Upper lobe of left lung (tissue), 6 donors: ENCODE data around the gene SLC2A4RG. TPM values are rescaled to one million over a fixed set of nuclear protein-coding genes. Genes with fewer than 3 reads are reported as not detected.

Experiments used
- ATAC-seq, 2 donors: fragments of 200-7000 bp; cut with Tn5 transposase; one replicate each; pipeline ENCODE4 v1.9.1; 2022; ENCODE audit warnings: mild to moderate bottlenecking in 2 of 2, moderate library complexity in 2 of 2; ENCODE audit not compliant: low FRiP score in 2 of 2
- DNase-seq, 2 donors: peaks; one replicate each; pipeline ENCODE4 v3.0.0-alpha.2; 2019 to 2020
- H3K27ac ChIP-seq, 4 donors: fragments of 200-600 bp; sonication (generic); one replicate each; pipeline ENCODE4 v1.5.1; 2016 to 2019
- H3K27me3 ChIP-seq, 4 donors: fragments of 200-600 bp; sonication (generic); one replicate each; pipeline ENCODE4 v1.5.1; 2017 to 2019
- H3K36me3 ChIP-seq, 4 donors: fragments of 200-600 bp; sonication (generic); one replicate each; pipeline ENCODE4 v1.5.1; 2016 to 2019
- H3K4me1 ChIP-seq, 4 donors: fragments of 200-600 bp; sonication (generic); one replicate each; pipeline ENCODE4 v1.5.1; 2018 to 2019
- H3K4me3 ChIP-seq, 4 donors: fragments of 200-600 bp; sonication (generic); one replicate each; pipeline ENCODE4 v1.5.1; 2017 to 2019; ENCODE audit warnings: mild to moderate bottlenecking in 2 of 4, moderate library complexity in 1 of 4
- H3K9me3 ChIP-seq, 4 donors: fragments of 200-600 bp; sonication (generic); one replicate each; pipeline ENCODE4 v1.5.1; 2018 to 2019
- EP300 ChIP-seq, 4 donors: sonication (generic); formaldehyde crosslinking; IDR thresholded peaks; one replicate each; pipeline ENCODE4 v1.5.1; 2017; ENCODE audit warnings: antibody characterized with exemption in 4 of 4, control low read depth in 2 of 4
- POLR2A ChIP-seq, 4 donors: fragments of 450-650 bp; IDR thresholded peaks; one replicate each; pipeline ENCODE4 v1.5.1; 2016 to 2017; ENCODE audit warnings: antibody characterized with exemption in 4 of 4, mild to moderate bottlenecking in 2 of 4
- POLR2AphosphoS5 ChIP-seq, 2 donors: sonication (generic); formaldehyde crosslinking; IDR thresholded peaks; one replicate each; pipeline ENCODE4 v1.5.1; 2017; ENCODE audit warnings: antibody characterized with exemption in 2 of 2
- WGBS, 2 donors: methylation state at CpG; one replicate each; pipeline ENCODE4 v1.1.5; 2017 to 2018; 5-methylcytosine and 5-hydroxymethylcytosine counted together
- total RNA-seq, 6 donors: library from RNA; depleted of rRNA in 4 of 6; stranded (reverse); fragments of >200 nt in 4 of 6; gene quantifications; one replicate each; pipeline versions ENCODE4 v1.1.0 to v1.2.1, GENCODE V29; 2016 to 2021
- TF ChIP-seq, protein P1 (sequence below), 6 experiments: fragments of 450-650 bp in 4 of 6; fragments of 200-600 bp in 2 of 6; sonication (generic) in 2 of 6; IDR thresholded peaks; one replicate each; pipeline ENCODE4 v1.5.1; 2016 to 2019; ENCODE audit warnings: antibody characterized with exemption in 6 of 6
- donor health status: DM: no; HTN: no; CAD: no; lungs with moderate emphysema.
- donor health status: DM: no; HTN: yes; CAD: no; lungs with severe emphysema.

SLC2A4RG gene
- total RNA-seq, 6 donors from 2014 or later: 28.8 to 106 (median 71.9) TPM

DNA sequence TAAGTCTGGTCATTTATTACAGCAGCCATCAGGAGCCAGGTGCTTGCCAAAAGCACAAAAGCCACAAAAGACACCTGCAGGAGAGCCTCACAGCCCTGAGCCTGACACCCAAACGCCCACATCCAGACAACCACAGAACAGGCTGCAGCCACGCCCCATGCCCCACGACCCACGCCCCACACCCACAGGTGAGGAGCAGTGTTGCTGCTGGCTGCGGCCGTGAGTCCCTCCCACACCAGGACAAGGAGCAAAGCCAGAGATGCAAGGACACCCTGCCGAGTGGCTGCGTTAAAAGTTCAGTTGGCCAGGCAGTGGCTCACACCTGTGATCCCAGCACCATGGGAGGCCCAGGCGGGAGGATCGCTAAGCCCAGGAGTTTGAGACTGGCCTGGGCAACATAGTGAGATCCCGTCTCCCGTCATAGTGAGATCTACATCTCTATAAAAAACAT, 43.0 kb downstream of the SLC2A4RG start:
- Histone ChIP-seq H3K36me3 (peaks cover 0 to 4% (median 0%) of the 10 kb centered on the region in 4 donors), H3K9me3 (no peaks in the 10 kb centered on the region), H3K27me3 (no peaks in the 10 kb centered on the region), H3K4me3 (no peak overlapping the region), H3K27ac (no peak overlapping the region), H3K4me1 (peaks cover 0 to 7% (median 6%) of the 10 kb centered on the region in 4 donors)
- TF ChIP-seq EP300 (IDR thresholded peaks at IDR 0.05): no peak
- TF ChIP-seq POLR2A (IDR thresholded peaks at IDR 0.05): no peak
- TF ChIP-seq, protein P1, sequence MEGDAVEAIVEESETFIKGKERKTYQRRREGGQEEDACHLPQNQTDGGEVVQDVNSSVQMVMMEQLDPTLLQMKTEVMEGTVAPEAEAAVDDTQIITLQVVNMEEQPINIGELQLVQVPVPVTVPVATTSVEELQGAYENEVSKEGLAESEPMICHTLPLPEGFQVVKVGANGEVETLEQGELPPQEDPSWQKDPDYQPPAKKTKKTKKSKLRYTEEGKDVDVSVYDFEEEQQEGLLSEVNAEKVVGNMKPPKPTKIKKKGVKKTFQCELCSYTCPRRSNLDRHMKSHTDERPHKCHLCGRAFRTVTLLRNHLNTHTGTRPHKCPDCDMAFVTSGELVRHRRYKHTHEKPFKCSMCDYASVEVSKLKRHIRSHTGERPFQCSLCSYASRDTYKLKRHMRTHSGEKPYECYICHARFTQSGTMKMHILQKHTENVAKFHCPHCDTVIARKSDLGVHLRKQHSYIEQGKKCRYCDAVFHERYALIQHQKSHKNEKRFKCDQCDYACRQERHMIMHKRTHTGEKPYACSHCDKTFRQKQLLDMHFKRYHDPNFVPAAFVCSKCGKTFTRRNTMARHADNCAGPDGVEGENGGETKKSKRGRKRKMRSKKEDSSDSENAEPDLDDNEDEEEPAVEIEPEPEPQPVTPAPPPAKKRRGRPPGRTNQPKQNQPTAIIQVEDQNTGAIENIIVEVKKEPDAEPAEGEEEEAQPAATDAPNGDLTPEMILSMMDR (IDR thresholded peaks at IDR 0.05): no peak
- no peak for TF ChIP-seq POLR2AphosphoS5 (IDR thresholded peaks at IDR 0.05)
- DNase-seq: no peak
- ATAC-seq: no peak
- 88 to 97% methylated on average over 8 to 12 of the region's 12 CpGs for WGBS, 2 donors

DNA sequence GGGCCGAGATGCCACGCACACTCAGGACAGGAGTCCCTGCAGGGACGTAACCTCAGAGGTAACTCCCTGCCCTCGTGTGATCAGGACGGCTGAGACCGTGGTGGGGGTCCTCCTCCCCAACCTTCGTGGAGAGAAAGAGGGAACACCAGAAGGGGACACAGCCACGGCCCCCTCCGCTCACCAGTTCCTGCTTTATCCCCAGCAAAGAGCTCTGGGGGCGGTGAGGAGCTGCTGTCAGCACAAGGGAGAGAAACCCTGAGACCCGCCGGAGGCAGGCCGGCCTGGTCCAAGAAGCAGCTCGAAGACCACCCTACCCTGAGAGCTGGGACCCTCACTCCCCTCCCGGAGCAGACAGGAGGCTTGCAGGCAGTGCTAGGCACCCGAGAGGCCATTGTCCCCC, 44.4 kb downstream of the SLC2A4RG start:
- 83 to 86% methylated on average over 8 to 16 of the region's 16 CpGs for WGBS, 2 donors
- Histone ChIP-seq H3K27me3 (no peaks in the 10 kb centered on the region), H3K36me3 (peaks cover 0 to 9% (median under 1%) of the 10 kb centered on the region in 4 donors), H3K27ac (no peak overlapping the region), H3K4me3 (no peak overlapping the region), H3K4me1 (peaks cover 0 to 7% (median 6%) of the 10 kb centered on the region in 4 donors), H3K9me3 (no peaks in the 10 kb centered on the region)
- ATAC-seq (no peak), DNase-seq (no peak)
- TF ChIP-seq, protein P1 (IDR thresholded peaks at IDR 0.05): no peak
- TF ChIP-seq POLR2A (IDR thresholded peaks at IDR 0.05) (no peak), EP300 (IDR thresholded peaks at IDR 0.05) (no peak), POLR2AphosphoS5 (IDR thresholded peaks at IDR 0.05) (no peak)

DNA sequence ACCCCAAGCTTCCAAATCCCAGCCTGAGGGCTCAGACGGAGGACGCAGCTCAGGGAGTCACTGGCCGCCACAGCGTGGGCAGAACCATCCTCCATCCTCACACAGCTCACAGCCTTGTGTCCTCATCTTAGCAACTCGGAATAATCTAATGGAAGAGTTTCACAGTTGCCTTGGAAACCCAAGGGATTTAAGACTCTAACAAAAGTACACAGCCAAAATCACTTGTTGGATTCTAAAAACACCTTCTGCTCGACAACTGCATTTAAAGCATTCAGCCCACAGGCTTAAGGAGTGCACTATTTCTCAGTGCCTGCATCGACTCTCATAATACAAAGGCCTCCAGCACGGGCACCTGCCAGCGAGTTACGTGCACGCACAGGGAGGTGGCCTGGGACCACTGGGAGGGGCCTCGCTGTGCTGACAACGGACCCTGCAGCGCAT, 46.1 kb downstream of the SLC2A4RG start:
- peaks cover 0 to 25% (median 15%) of the 10 kb centered on the region in 4 donors for H3K36me3 ChIP-seq
- TF ChIP-seq POLR2AphosphoS5 (IDR thresholded peaks at IDR 0.05) (no peak), POLR2A (IDR thresholded peaks at IDR 0.05) (no peak), EP300 (IDR thresholded peaks at IDR 0.05) (no peak)
- TF ChIP-seq, protein P1 (IDR thresholded peaks at IDR 0.05): no peak
- no peak overlapping the region for H3K4me3 ChIP-seq
- H3K27ac ChIP-seq: no peak overlapping the region
- H3K27me3 ChIP-seq: no peaks in the 10 kb centered on the region
- 73 to 75% methylated on average over 13 to 14 of the region's 14 CpGs for WGBS, 2 donors
- ATAC-seq (no peak), DNase-seq (no peak)
- no peaks in the 10 kb centered on the region for H3K9me3 ChIP-seq
- peaks cover 4 to 7% (median 6%) of the 10 kb centered on the region in 4 donors for H3K4me1 ChIP-seq

DNA sequence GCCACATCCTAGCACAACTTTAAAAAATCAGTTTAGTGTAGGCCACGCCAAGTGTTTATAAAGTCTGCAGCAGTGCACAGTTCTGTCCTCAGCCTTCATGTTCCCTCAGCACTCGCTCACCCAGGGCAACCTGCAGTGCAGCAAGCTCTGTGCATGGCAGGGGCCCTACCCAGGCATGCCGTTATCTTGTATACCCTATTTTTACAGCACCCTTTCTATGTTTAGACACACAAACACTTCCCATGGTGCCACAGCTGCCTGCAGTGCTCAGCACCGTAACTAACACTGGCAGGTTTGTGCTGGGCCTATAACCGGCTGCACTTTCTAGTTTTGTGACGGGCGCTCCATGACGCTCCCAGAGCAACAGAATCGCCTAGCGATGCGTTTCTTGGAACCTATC, 47.7 kb downstream of the SLC2A4RG start:
- no peak overlapping the region for H3K27ac ChIP-seq
- 89 to 90% methylated on average over 11 of the region's 11 CpGs for WGBS, 2 donors
- H3K27me3 ChIP-seq: no peaks in the 10 kb centered on the region
- DNase-seq (no peak), ATAC-seq (no peak)
- no peak overlapping the region for H3K4me3 ChIP-seq
- no peak for TF ChIP-seq EP300 (IDR thresholded peaks at IDR 0.05)
- TF ChIP-seq, protein P1 (IDR thresholded peaks at IDR 0.05): no peak
- no peak for TF ChIP-seq POLR2AphosphoS5 (IDR thresholded peaks at IDR 0.05)
- H3K9me3 ChIP-seq: no peaks in the 10 kb centered on the region
- H3K36me3 ChIP-seq: peaks cover 0 to 25% (median 15%) of the 10 kb centered on the region in 4 donors
- peaks cover 6 to 12% (median 7%) of the 10 kb centered on the region in 4 donors for H3K4me1 ChIP-seq

DNA sequence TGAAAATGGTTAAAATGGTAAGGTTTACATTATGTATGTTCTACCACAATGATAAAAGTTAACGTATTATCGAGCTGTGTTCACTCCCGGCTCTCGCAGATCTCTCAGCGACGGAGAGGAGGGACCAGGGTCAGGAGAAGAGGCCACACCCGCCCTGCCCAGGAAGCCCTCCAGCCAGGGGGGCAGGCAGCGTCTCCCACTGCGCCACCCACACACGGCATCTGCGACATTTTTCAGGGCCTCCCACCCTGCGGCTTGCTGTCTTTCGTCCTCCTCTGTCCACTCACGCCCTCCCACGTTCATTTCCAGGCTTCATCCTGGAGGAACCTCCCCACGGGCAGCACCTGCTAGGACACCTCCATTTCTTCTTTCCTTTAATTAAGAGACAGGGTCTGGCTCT, 48.2 kb downstream of the SLC2A4RG start:
- H3K36me3 ChIP-seq: peaks cover 0 to 21% (median 15%) of the 10 kb centered on the region in 4 donors
- ATAC-seq (no peak), DNase-seq (no peak)
- H3K4me1 ChIP-seq: peaks cover 6 to 12% (median 7%) of the 10 kb centered on the region in 4 donors
- TF ChIP-seq, protein P1 (IDR thresholded peaks at IDR 0.05): no peak
- TF ChIP-seq EP300 (IDR thresholded peaks at IDR 0.05) (no peak), POLR2A (IDR thresholded peaks at IDR 0.05) (no peak), POLR2AphosphoS5 (IDR thresholded peaks at IDR 0.05) (no peak)
- H3K9me3 ChIP-seq: no peaks in the 10 kb centered on the region
- no peak overlapping the region for H3K27ac ChIP-seq
- no peak overlapping the region for H3K4me3 ChIP-seq
- H3K27me3 ChIP-seq: no peaks in the 10 kb centered on the region
- 74 to 84% methylated on average over 16 of the region's 16 CpGs for WGBS, 2 donors
